ENCODE measurements around the gene VAPB. TPM values are rescaled to one million over a fixed set of nuclear protein-coding genes. Genes with fewer than 3 reads are reported as not detected.

VAPB gene
- total and polyA plus RNA-seq, 7 donors: 30.7 to 84.5 (median 64.0) TPM

- TF ChIP-seq CTCF (IDR thresholded peaks at IDR 0.05): no peak
- H3K36me3 ChIP-seq (ENCODE audit: insufficient read depth in 1 of 2, low read depth in 1 of 2): peaks cover 0 to 25% of the 10 kb centered on the region in 2 donors
- no peak for ATAC-seq
- no peaks in the 10 kb centered on the region for H3K27me3 ChIP-seq (ENCODE audit: insufficient read depth in 3 of 3, low read length in 2 of 3)
- no peak for DNase-seq
- H3K9me3 ChIP-seq: no peaks in the 10 kb centered on the region
- no peak overlapping the region for H3K4me3 ChIP-seq
- H3K4me1 ChIP-seq: no peaks in the 10 kb centered on the region
- intact Hi-C loops (cut with DNase I): no loop called here
- 81 to 88% (median 82%) methylated on average over 10 of the region's 10 CpGs for WGBS, 3 donors
- H3K27ac ChIP-seq: no peak overlapping the region
These were observed 61.2 kb downstream of the VAPB start for GRCh38 chr20:58450254-58450653.

GRCh38 chr20:58452667-58453255 lies 63.7 kb downstream of the VAPB start:
- Histone ChIP-seq H3K4me1 (no peaks in the 10 kb centered on the region), H3K9me3 (no peaks in the 10 kb centered on the region), H3K4me3 (no peak overlapping the region), H3K27ac (no peak overlapping the region), H3K36me3 (ENCODE audit: insufficient read depth in 1 of 2, low read depth in 1 of 2) (peaks cover 0 to 15% of the 10 kb centered on the region in 2 donors), H3K27me3 (ENCODE audit: insufficient read depth in 3 of 3, low read length in 2 of 3) (no peaks in the 10 kb centered on the region)
- WGBS, 3 donors: 21 to 34% (median 21%) methylated on average over 4 of the region's 4 CpGs
- intact Hi-C loops (cut with DNase I): no loop called here
- ATAC-seq: no peak
- TF ChIP-seq CTCF (IDR thresholded peaks at IDR 0.05): no peak
- no peak for DNase-seq

GRCh38 chr20:58453391-58453790 lies 64.4 kb downstream of the VAPB start:
- intact Hi-C loops (cut with DNase I): no loop called here
- DNase-seq (no peak), ATAC-seq (no peak)
- Histone ChIP-seq H3K27me3 (ENCODE audit: insufficient read depth in 3 of 3, low read length in 2 of 3) (no peaks in the 10 kb centered on the region), H3K9me3 (no peaks in the 10 kb centered on the region), H3K4me3 (no peak overlapping the region), H3K36me3 (ENCODE audit: insufficient read depth in 1 of 2, low read depth in 1 of 2) (peaks cover 0 to 10% of the 10 kb centered on the region in 2 donors), H3K27ac (no peak overlapping the region), H3K4me1 (no peaks in the 10 kb centered on the region)
- TF ChIP-seq CTCF (IDR thresholded peaks at IDR 0.05): no peak
- WGBS, 3 donors: 56 to 63% (median 59%) methylated on average over 5 of the region's 5 CpGs

- ATAC-seq (no peak), DNase-seq (no peak)
- Histone ChIP-seq H3K9me3 (no peaks in the 10 kb centered on the region), H3K4me3 (no peak overlapping the region), H3K27ac (no peak overlapping the region), H3K4me1 (no peaks in the 10 kb centered on the region), H3K36me3 (ENCODE audit: insufficient read depth in 1 of 2, low read depth in 1 of 2) (peaks cover 0 to 7% of the 10 kb centered on the region in 2 donors), H3K27me3 (ENCODE audit: insufficient read depth in 3 of 3, low read length in 2 of 3) (no peaks in the 10 kb centered on the region)
- TF ChIP-seq CTCF (IDR thresholded peaks at IDR 0.05): no peak
- intact Hi-C loops (cut with DNase I): no loop called here
These were observed 65.4 kb downstream of the VAPB start for GRCh38 chr20:58454460-58454859.

Measured in psoas muscle (tissue), 8 donors.